Activated CD4-positive, CD25-positive, alpha-beta regulatory T cell treated with anti-CD3 and anti-CD28 coated beads, Interleukin-2, amount 50 U/mL, for 72 hours (primary cell): ENCODE results near the gene CLSTN2.
"Not testable (repeated sequence)": the region's sequence is repeated elsewhere in the genome, so short reads cannot be mapped to it uniquely, and the experiment has no call there.

Source experiments
- DNase-seq: peaks from one replicate; pipeline ENCODE4 v3.0.0; 2021

CLSTN2 gene

GRCh38 chr3:140394488-140395133 is 459.6 kb downstream of the CLSTN2 start:
- no peak for DNase-seq

- no peak for DNase-seq
Observed at GRCh38 chr3:140395134-140396075, 460.4 kb downstream of the CLSTN2 start.

- no peak for DNase-seq
Observed at GRCh38 chr3:140396110-140396509, 461.1 kb downstream of the CLSTN2 start.

- no peak for DNase-seq
Observed at GRCh38 chr3:140397847-140398246, 462.9 kb downstream of the CLSTN2 start.

GRCh38 chr3:140398387-140398786 is 463.4 kb downstream of the CLSTN2 start:
- DNase-seq = no peak

- no peak for DNase-seq
Observed at GRCh38 chr3:140399871-140400270, 464.9 kb downstream of the CLSTN2 start.

- no peak for DNase-seq
Observed at GRCh38 chr3:140403079-140403478, 468.1 kb downstream of the CLSTN2 start.

GRCh38 chr3:140403608-140404007 is 468.6 kb downstream of the CLSTN2 start:
- DNase-seq = no peak

- no peak for DNase-seq
Observed at GRCh38 chr3:140406655-140407054, 471.7 kb downstream of the CLSTN2 start.

GRCh38 chr3:140408252-140408651 is 473.3 kb downstream of the CLSTN2 start:
- no peak for DNase-seq

GRCh38 chr3:140416666-140417065 is 481.7 kb downstream of the CLSTN2 start:
- DNase-seq = no peak

- DNase-seq = no peak
Observed at GRCh38 chr3:140420621-140421357, 485.8 kb downstream of the CLSTN2 start.

- DNase-seq = no peak
Observed at GRCh38 chr3:140421884-140422283, 486.9 kb downstream of the CLSTN2 start.

- DNase-seq = no peak
Observed at GRCh38 chr3:140423146-140423545, 488.2 kb downstream of the CLSTN2 start.

GRCh38 chr3:140423574-140423973 is 488.6 kb downstream of the CLSTN2 start:
- DNase-seq = not testable (repeated sequence)

GRCh38 chr3:140424211-140424610 is 489.2 kb downstream of the CLSTN2 start:
- no peak for DNase-seq

- no peak for DNase-seq
Observed at GRCh38 chr3:140424726-140425125, 489.7 kb downstream of the CLSTN2 start.

GRCh38 chr3:140427786-140428185 is 492.8 kb downstream of the CLSTN2 start:
- DNase-seq = no peak

GRCh38 chr3:140428380-140428779 is 493.4 kb downstream of the CLSTN2 start:
- DNase-seq = no peak

- DNase-seq = no peak
Observed at GRCh38 chr3:140429791-140430190, 494.8 kb downstream of the CLSTN2 start.

- DNase-seq = no peak
Observed at GRCh38 chr3:140430494-140430893, 495.5 kb downstream of the CLSTN2 start.

- no peak for DNase-seq
Observed at GRCh38 chr3:140432229-140432669, 497.3 kb downstream of the CLSTN2 start.

- DNase-seq = no peak
Observed at GRCh38 chr3:140433431-140433830, 498.4 kb downstream of the CLSTN2 start.
